WTC11 (cell line): Measurements from ENCODE around the gene NELL1.

Experiments
- CTCF ChIP-seq: fragments of 200-600 bp; IDR thresholded peaks from 2 replicates; pipeline ENCODE4 v1.8.0; 2022; ENCODE audit warnings: antibody characterized with exemption
- GABPB1 ChIP-seq: sonication (generic); formaldehyde crosslinking; IDR thresholded peaks from 2 replicates; pipeline ENCODE4 v1.8.1; 2023; ENCODE audit warnings: mild to moderate bottlenecking, missing genetic modification reagents
- NFYB ChIP-seq: sonication (generic); formaldehyde crosslinking; conservative IDR thresholded peaks from 2 replicates; pipeline ENCODE4 v1.8.0; 2022; ENCODE audit warnings: low read depth, missing genetic modification reagents
- NR3C1 ChIP-seq: sonication (generic); formaldehyde crosslinking; conservative IDR thresholded peaks from 2 replicates; pipeline ENCODE4 v1.8.1; 2023; ENCODE audit warnings: low read depth, mild to moderate bottlenecking, missing genetic modification reagents
- OVOL2 ChIP-seq: fragments of 250-450 bp; sonication (Bioruptor Pico); IDR thresholded peaks from 2 replicates; pipeline ENCODE4 v1.9.0; 2021; ENCODE audit warnings: mild to moderate bottlenecking, borderline replicate concordance
- PRRX2 ChIP-seq: fragments of 250-450 bp; sonication (Bioruptor Pico); IDR thresholded peaks from 2 replicates; pipeline ENCODE4 v1.8.0; 2021; ENCODE audit warnings: mild to moderate bottlenecking
- SMAD4 ChIP-seq: sonication (generic); formaldehyde crosslinking; IDR thresholded peaks from 2 replicates; pipeline ENCODE4 v1.8.0; 2022; ENCODE audit warnings: mild to moderate bottlenecking, missing genetic modification reagents
- ZNF121 ChIP-seq: sonication (generic); formaldehyde crosslinking; IDR thresholded peaks from 2 replicates; pipeline ENCODE4 v1.8.0; 2023; ENCODE audit warnings: missing genetic modification reagents
- TF ChIP-seq, protein P1 (sequence below): sonication (generic); formaldehyde crosslinking; IDR thresholded peaks from 2 replicates; pipeline ENCODE4 v1.8.0; 2022; ENCODE audit warnings: mild to moderate bottlenecking, missing genetic modification reagents

DNA sequence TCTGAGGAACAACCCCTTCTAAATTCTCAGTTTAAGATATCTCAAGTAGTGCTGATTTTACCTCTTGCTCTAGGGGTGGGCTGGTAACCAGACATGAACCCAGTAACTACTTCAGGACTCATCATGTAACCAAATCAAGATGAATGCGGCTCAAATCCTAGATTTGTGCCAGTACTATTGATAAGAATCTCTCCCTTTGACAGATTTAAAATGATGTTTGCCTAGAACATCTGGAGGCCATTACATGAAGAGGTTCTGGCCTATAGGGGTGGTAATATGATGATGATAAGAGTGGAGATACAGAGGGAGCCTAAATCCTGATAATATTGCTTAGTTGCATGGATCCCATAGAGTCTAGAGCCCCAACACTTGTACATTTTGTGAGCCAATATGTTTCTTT is 850.9 kb downstream of the NELL1 start:
- TF ChIP-seq NFYB (CRISPR knock-in tag) (no peak), CTCF (no peak), ZNF121 (CRISPR knock-in tag) (no peak), SMAD4 (CRISPR knock-in tag) (no peak), NR3C1 (CRISPR knock-in tag) (no peak), OVOL2 (CRISPR knock-in tag) (no peak), GABPB1 (CRISPR knock-in tag) (no peak), PRRX2 (CRISPR knock-in tag) (no peak)
- TF ChIP-seq, protein P1, sequence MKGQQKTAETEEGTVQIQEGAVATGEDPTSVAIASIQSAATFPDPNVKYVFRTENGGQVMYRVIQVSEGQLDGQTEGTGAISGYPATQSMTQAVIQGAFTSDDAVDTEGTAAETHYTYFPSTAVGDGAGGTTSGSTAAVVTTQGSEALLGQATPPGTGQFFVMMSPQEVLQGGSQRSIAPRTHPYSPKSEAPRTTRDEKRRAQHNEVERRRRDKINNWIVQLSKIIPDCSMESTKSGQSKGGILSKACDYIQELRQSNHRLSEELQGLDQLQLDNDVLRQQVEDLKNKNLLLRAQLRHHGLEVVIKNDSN = no peak
